SKM-1 treated with dmso at 0.1 percent for 144 hours (cell line): ENCODE results near the gene SPEM1.

Experiments
- DNase-seq: peaks from one replicate; lab custom pipeline; 2025; ENCODE audit not compliant: unreplicated experiment; lab: John Stamatoyannopoulos, UW

SPEM1 gene

DNA sequence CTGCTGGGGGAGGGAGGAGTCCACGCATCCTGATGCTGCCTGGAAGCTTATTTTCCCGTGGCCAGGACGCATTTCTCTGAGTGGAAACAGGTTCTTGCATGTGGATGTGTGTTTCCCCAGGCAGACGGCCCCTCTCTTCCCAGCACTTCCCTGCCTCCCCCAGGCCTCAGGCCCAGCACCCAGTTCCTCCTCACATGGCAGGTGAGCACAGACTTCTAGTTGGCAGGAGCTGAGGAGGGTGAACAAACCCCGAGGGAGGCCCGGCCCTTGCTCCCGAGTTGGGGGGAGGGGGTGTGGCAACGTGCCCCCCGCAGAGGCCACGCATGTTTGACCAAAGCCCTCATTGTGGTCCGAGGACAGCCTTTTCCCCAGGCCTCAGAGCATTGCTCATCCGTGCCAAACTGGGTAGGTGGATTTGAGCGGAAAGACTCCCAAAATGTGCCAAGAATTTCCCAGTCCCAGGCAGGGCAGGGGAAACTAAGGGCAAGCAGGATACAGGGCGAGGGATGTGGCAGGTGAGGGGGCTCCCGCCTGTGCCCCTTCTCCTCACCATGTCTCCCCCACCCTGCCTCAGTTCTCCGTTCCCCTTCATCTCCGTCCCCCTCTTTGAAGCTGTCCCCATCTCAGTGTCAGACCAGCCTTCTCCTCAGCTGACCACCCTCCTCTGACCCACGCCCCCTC lies 1.5 kb upstream of the SPEM1 start:
- DNase-seq, result no peak

DNA sequence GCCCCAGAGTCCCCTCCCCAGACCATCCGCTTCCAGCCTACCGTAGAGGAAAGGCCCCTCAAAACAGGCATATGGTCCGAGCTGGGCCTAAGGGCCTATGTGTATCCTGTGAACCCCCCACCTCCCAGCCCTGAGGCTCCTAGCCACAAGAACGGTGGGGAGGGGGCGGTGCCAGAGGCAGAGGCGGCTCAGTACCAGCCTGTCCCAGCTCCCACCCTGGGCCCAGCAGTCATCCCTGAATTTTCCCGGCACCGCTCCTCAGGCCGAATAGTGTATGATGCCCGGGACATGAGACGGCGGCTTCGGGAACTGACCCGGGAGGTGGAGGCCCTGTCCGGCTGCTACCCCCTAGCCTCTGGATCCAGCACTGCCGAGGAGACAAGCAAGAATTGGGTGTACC lies 1.1 kb downstream of the SPEM1 start:
- DNase-seq, result no peak

DNA sequence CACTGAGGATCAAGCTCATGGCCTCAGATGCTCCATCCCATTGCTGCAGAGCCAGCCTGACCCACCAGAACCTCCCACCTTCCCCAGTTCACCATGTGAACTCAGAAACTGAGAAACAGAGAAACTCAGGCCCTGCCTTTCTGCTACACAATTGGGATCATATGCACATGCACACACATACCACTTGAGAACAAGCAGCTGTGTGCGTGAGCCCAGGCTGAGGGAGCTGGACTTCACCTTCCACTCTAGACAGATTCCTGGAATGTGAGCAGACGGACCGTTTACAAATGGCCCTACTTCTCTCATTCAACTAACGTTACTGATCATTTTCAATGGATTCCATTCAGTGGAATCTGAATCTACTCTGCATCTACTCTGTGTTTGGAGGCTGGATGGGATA lies 3.6 kb downstream of the SPEM1 start:
- DNase-seq, result no peak

DNA sequence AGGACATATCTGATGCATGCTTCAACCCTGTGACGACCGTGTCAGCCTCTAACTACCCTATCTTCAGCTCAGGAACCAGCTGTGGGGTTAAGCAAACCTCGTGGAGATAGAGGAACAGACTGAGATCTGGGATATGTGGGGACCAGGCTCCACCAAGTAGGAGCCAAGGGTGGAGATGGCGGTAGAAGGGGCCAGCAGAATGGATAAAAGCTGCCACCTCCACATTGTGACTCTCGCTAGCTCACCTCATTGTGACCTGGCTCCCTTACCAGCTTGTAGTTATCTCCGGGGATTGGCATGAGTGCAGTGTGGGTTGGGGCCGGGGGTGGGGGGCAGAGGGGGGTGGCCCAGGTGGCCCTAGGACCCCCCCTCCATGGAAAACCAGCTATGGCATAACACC lies 5.2 kb downstream of the SPEM1 start, which contains the start of gene SPEM2:
TSS of gene SPEM2 (plus strand) at position 301 of the 400 bp plus-strand sequence. CDS start at position 374, 73 bp downstream.
- DNase-seq, result no peak

DNA sequence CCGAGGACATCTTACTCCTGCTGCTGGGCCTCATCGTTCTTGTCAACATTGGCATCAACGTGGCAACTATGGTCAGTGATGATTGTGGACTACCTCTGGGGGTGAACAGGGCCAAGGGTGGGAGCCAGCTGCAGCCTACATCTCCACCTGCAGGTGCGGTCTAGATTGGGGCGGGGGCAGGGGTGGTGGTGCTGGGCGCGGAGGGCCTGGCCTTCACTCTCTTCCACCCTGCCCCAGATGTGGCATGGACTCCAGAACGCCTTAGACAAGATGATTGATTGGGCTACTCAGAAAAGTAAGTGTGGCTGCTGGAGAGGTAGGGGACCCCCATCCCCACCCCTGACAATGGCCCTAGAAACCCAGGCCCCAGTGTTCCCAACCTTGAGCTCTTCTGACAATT lies 5.6 kb downstream of the SPEM1 start:
- no peak for DNase-seq

DNA sequence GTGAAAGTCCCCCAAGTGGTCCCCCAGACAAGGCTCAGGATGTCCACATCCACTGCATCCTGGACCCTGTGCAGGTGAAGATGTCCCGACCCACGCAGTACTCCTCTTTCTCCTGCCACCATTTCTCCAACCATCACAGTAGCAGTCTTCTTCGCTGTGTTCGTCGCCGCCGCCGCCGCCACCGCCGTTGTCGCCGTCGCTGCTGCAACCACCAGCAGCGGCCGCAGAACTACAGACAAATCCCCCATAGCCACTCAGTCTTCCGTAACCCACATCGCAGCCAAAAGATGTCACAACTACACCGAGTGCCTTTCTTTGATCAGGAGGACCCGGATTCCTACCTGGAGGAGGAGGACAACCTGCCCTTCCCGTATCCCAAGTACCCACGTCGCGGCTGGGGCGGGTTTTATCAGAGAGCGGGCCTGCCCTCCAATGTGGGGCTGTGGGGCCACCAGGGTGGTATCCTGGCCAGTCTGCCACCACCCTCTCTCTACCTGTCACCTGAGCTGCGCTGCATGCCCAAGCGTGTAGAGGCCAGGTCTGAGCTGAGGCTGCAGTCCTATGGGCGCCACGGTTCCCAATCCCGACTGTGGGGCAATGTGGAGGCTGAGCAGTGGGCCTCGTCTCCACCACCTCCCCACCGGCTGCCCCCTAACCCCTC lies 6.2 kb downstream of the SPEM1 start:
- no peak for DNase-seq

DNA sequence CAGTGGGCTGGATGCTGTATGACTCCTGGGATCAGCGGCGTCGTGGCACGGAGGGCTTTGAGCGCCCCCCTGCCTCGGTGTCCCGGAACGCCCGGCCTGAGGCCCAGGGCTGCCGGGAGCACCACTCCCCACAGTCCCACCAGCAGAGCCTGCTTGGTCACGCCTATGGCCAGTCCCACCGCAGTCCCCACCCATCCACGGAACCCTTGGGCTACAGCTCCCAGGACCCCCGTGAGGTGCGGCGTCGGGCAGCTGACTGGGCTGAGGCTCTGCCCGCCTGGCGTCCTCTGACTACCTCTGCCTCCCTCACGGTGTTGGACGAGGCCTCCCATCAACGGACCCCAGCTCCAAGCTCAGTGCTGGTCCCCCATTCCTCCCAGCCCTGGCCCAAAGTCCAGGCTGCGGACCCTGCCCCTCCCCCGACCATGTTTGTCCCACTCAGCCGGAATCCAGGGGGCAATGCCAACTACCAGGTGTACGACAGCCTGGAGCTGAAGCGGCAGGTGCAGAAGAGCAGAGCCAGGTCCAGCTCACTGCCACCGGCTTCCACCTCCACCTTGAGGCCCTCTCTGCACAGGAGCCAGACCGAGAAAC lies 6.9 kb downstream of the SPEM1 start:
- no peak for DNase-seq

DNA sequence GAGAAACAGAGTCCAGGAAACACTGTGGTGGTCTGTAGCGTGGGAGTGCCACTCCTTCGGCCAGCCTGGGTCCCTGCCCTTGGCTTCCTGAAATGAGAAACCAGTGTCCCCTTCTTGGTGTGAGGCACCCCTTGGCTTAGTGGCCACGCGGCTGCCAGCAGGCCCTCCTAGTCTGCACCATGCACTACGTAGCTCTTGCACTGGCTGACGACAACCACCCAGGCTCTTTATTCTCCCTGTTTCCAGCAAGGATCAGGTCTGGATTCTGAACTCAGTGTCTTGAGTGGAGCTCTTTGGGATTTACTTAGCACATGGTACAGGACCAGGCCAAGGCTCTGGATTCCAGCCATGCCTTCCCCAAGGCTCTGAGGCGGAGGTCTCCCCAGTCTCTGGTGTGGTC lies 7.4 kb downstream of the SPEM1 start:
- no peak for DNase-seq

DNA sequence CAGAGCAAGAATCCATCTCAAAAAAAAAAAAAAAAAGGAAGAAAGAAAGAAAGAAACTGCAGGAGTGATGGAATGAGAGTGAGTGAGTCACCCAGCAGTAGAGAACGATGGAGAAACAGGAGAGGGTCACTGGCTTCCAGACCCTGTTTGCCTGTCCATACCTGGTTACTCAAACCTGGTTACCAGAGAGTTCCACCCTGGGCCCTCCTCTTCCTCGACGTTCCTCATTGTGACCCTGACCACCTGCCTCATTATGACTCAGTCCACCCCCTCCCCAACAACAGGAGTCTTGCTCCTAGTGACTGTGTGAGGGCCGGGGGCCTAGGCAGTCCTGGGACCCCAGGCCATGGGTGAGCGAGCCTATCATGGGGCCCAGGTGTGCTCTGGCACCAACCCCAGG lies 8.4 kb downstream of the SPEM1 start, which contains the start of gene SPEM3:
TSS of gene SPEM3 (plus strand) at position 301 of the 400 bp plus-strand sequence. CDS start at position 347, 46 bp downstream.
- no peak for DNase-seq

DNA sequence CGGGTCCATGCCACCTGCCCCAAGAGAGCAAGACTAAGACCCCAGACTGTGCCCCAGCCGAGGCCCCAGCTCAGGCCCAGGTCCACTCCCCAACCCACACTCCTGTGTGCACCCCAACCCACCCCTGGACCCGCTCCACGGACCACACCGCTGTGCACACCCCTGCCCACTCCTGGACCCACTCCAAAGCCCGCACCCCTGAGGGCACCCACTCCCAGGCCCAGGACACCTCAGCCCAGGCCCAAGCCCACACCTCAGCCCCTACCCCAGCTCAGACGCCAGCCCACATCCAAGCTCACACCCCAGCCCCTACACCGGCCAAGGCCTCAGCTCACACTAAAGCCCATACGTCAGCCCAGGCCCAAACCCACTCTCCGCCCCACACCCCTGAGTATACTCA lies 9.6 kb downstream of the SPEM1 start:
- no peak for DNase-seq

DNA sequence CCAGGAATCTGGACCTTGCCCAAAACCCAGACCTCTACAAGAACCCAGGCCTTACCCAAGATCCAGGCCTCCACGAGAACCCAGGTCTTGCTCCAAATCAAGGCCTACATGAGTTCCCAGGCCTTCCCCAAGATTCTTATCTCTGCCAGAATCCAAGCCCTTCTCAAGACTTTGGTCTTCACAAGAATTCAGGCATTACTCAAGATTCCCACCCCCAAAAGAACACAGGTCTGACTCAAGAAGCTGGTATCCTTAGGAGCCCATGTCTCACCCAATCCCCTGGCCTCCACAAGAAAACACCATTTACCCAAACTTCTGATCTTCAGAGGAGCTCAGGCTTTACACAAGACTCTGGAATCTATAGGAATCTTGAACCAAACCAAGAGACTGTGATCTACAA lies 11.1 kb downstream of the SPEM1 start:
- no peak for DNase-seq

DNA sequence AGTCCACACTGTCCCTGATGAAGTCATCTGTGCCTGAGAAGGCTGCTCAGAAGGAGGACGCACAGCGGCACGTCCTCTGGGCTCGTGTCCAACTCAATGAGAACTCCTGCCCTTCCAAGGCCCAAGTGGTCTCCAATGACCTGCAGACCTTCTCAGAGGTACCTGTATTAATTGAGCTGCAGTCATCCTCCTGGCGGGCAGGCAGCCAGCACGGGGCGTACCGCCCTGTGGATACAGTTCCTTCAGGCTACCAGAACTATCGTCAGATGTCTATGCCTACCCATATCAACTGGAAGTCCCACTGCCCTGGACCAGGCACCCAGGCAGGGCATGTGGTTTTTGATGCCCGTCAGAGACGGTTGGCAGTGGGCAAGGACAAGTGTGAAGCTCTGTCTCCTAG lies 12.2 kb downstream of the SPEM1 start:
- no peak for DNase-seq

DNA sequence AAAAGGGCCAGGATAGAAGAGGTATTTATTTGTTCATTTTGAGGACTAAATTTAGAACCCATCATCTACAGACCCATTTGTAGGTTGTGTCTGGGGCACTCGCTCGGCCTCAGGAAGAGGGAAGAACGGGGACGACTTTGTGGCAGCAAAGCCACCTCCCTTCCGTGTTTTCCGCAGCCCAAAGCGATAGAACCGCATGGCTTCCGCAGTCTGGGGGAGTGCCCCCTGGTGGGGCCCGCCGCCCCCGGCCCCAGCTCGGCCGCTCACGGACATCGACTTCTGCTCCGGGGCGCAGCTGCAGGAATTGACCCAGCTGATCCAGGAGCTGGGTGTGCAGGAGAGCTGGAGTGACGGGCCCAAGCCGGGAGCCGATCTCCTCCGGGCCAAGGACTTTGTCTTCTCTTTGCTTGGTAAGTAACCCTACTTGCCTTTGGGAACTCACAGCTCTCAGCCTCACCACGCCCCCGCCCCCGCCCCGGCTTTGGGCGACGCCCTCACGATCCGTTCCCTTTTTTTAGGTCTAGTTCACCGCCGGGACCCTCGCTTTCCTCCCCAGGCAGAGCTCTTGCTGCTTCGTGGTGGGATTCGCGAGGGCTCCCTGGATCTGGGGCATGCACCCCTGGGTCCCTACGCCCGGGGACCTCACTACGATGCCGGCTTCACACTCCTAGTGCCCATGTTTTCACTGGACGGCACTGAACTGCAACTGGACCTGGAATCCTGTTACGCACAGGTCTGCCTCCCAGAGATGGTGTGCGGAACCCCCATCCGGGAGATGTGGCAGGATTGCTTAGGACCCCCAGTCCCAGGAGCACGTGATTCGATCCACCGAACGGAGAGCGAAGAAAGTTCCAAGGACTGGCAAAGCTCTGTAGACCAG lies 15.8 kb downstream of the SPEM1 start:
- DNase-seq, result peak; percentile 48

DNA sequence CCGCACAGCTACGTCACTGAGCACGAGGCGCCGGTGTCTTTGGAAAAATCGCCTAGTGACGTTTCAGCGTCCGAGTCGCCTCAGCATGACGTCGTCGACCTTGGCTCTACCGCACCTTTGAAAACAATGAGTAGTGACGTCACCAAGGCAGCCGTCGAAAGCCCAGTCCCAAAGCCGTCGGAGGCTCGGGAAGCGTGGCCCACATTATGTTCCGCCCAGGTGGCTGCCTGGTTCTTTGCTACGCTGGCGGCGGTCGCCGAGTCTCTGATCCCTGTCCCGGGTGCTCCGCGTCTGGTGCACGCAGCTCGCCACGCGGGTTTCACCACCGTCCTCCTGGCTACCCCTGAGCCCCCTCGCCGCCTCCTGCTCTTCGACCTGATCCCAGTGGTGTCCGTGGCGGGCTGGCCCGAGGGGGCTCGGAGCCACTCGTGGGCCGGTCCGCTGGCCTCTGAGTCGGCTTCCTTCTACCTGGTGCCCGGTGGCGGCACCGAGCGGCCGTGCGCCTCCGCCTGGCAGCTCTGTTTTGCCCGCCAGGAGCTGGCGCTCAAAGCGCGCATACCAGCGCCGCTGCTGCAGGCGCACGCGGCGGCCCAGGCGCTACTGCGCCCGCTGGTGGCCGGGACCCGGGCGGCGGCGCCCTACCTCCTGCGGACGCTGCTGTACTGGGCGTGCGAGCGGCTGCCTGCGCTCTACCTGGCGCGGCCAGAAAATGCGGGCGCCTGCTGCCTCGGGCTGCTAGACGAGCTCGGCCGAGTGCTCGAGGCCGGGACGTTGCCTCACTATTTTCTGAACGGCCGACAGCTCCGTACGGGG lies 16.6 kb downstream of the SPEM1 start:
- peak; percentile 20 for DNase-seq

DNA sequence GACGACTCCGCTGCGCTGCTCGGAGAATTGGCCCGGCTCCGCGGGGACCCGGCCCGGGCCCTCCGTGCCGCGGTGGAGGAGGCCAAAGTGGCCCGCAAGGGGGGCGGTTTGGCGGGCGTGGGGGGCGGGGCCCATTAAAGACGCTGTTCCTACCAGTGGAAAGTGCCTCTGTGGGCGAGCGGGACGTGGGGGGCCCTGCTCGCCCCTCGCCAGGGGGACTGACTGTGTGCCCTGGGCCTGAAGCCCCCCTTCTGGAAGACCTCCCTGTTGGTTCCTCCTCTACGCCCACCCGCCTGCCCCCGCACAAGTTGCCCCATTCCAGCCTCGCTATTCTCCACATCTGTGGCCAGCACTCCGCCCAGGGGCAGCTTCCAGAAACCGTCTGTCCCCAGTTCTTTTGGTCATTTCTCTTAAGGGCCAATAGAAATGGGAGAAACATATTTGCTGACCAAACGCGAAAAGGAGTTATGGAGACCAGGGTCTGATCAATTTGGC lies 17.3 kb downstream of the SPEM1 start:
- DNase-seq, result no peak

DNA sequence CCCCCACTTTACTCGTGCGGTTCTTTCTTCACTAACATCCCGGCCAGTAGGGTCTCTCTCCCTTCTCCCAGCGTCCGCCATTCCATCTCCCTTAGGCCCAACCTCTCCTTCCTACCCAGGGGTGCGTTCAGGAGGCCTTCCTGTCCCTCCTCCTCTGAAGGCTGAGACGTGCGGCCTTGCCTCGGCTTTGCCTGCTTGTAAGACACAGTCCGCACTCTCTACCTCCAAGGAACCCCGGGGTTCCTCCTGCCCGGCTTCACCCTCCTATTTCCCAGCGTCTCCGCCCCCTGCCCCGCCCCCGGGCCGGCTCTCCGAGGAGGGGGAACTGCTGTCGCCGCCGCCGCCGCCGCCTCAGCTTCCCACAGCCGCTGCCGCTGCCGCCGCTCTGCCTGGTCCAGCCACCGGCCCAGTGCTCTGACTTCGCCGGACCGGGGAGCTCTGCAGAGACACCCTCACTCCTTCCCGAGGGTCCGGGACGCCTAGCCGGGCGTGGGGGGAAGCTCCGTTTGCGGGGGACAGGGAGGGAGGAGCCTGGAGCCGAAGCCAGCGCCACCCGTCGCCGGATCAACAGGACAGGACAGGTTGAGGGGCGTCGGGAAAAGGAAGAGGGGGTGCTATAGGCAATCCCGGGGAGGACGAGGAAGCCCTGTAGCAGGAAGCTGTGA lies 18.0 kb downstream of the SPEM1 start:
- no peak for DNase-seq

DNA sequence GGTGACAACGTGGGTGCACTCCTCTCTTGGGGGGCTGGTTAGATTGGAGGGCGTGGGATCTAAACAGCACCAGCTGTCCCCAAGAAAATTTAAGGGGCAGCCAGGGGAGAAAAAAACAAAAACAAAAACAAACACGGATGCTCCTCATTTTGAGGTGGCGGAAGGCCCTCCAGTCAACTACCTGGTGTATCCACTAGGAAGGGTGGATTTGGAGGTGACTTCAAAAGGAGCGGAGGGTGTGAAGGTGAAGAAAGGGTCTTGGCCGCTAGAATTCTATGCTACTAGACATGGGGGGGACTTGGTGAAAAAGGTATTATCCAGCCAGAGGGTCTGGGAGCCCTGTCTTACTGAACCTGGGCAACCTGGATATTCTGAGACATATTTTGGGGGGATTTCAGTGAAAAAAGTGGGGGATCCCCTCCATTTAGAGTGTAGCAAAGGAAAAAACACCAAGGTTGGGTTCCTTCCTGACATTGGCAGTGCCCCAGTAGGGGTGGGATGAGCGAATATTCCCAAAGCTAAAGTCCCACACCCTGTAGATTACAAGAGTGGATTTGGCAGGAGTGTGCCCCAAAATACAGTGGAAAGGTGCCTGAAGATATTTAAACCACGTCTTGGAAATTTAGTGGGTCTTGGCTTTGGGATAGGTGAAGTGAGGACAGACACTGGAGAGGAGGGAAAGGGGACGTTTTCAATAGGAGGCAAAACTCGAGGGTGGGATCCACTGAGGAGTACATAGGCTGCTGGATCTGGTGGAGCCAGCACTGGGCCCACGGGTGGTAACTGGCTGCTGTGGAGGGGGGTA lies 18.7 kb downstream of the SPEM1 start:
- DNase-seq, result no peak

DNA sequence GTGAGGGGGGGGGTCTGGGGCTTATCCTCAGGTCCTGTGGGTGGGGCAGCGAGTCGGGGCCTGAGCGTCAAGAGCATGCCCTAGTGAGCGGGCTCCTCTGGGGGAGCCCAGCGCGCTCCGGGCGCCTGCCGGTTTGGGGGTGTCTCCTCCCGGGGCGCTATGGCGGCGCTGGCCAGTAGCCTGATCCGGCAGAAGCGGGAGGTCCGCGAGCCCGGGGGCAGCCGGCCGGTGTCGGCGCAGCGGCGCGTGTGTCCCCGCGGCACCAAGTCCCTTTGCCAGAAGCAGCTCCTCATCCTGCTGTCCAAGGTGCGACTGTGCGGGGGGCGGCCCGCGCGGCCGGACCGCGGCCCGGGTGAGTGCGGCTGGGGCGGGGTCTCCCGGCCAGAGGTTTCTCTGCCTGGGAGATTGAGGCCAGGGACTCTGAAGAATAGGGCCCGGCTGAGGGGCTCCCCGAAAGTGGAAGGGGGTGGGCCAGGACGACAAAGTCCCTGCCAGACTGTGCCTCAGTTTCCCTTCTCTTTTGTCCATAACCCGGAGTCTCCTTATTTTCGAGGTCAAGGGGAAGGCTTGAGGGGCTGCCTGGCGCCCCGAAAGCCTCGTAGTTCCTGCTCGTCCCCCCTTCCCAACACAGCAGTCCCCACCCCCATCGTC lies 19.5 kb downstream of the SPEM1 start, which contains the start of gene FGF11:
TSS of gene FGF11 (plus strand) at position 51 of the 651 bp plus-strand sequence. CDS start at position 160, 109 bp downstream.
- DNase-seq, result no peak
